GM20000 (cell line): Measurements from ENCODE around the gene GABRB1.

Experiments used
- DNase-seq: peaks from one replicate; pipeline ENCODE4 v3.0.0; 2012; ENCODE audit warnings: low spot score
- CTCF ChIP-seq: IDR thresholded peaks from 2 replicates; pipeline ENCODE4 v1.5.1; 2012; ENCODE audit warnings: mild to moderate bottlenecking, control low read depth; ENCODE audit errors: extremely low read depth, missing control alignments

GABRB1 gene

GRCh38 chr4:47061435-47061834, 30.1 kb downstream of the GABRB1 start:
- DNase-seq = no peak
- TF ChIP-seq CTCF = no peak

GRCh38 chr4:47065051-47065481, 33.7 kb downstream of the GABRB1 start:
- DNase-seq = no peak
- no peak for TF ChIP-seq CTCF

GRCh38 chr4:47068986-47069385, 37.6 kb downstream of the GABRB1 start:
- DNase-seq = no peak
- no peak for TF ChIP-seq CTCF

- TF ChIP-seq CTCF = no peak
Measured at GRCh38 chr4:47071901-47072341, 40.6 kb downstream of the GABRB1 start.

GRCh38 chr4:47073647-47074046, 42.3 kb downstream of the GABRB1 start:
- TF ChIP-seq CTCF = no peak

More at GRCh38 chr4:47071901-47072341, 40.6 kb downstream of the GABRB1 start:
- no peak for DNase-seq

GRCh38 chr4:47074816-47075215, 43.4 kb downstream of the GABRB1 start:
- TF ChIP-seq CTCF = no peak
- DNase-seq = no peak

More at GRCh38 chr4:47073647-47074046, 42.3 kb downstream of the GABRB1 start:
- DNase-seq = no peak

GRCh38 chr4:47075262-47075661, 43.9 kb downstream of the GABRB1 start:
- no peak for TF ChIP-seq CTCF
- DNase-seq = no peak
